GM12875 (cell line): Measurements from ENCODE around the gene ZDHHC22.
A peak's percentile ranks its signal among the peaks of the same experiment; 100 is the strongest.

ENCODE experiments used
- H3K4me3 ChIP-seq: one replicate; pipeline ENCODE4 v1.5.1; 2011; ENCODE audit warnings: low read depth, low read length, control low read depth
- CTCF ChIP-seq: IDR thresholded peaks from 2 replicates; pipeline ENCODE4 v1.5.1; 2011; ENCODE audit warnings: low read depth, mild to moderate bottlenecking, control low read depth, inconsistent platforms, low read length, moderate library complexity, borderline replicate concordance; ENCODE audit not compliant: insufficient read depth

ZDHHC22 gene

DNA sequence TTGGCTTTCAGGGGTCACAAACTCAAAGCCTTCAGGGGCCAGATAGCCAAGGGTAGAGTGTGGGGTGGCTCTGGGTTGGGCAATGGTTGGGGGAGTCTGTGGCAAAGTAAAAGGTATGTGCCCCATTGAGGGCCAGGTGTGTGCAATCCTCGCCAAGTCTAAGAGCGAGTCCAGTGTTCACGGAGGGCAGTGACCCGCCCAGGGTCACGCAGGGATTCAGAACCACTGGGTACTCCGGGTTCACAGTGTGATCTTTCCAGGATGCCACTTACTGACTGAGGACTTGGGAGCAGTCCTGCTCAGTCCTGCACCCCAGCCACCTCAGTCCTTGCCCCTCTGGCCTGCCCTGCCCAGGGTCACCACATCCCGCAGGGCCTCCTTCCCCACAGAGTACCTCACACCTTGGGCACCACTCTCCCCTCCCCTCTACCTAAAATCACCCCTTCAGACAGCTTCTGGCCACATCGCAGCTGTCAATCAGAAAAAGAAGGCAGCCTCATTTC is 15.7 kb downstream of the ZDHHC22 start:
- no peak overlapping the region for H3K4me3 ChIP-seq
- TF ChIP-seq CTCF, result no peak

DNA sequence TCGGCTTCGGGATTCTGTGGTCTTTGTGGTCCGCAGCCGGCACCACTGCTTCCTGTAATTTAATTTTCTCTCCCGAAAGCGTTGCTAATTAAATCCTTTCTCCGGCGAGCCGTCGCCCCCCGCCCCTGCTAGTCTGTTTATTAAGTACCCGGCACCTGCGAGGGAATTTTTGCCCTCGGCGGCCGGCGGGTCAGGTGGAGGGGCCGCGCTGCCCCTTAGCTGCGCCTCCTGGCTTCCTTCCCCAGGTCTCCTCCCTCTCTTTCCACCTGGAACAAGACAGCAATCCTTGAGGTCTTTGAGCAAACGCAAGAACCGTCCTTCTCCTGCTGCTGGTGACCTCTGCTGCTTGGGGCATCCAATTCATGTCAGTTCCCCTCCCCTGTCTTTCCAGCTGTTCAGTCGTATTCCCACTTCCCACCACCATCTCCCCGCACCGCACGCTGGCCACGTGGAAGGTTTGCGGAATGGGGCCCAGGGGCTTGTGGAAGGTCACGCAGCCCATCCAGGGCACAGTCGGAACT is 16.2 kb downstream of the ZDHHC22 start:
- no peak for TF ChIP-seq CTCF
- H3K4me3 ChIP-seq, result peak overlapping the region; percentile 61

DNA sequence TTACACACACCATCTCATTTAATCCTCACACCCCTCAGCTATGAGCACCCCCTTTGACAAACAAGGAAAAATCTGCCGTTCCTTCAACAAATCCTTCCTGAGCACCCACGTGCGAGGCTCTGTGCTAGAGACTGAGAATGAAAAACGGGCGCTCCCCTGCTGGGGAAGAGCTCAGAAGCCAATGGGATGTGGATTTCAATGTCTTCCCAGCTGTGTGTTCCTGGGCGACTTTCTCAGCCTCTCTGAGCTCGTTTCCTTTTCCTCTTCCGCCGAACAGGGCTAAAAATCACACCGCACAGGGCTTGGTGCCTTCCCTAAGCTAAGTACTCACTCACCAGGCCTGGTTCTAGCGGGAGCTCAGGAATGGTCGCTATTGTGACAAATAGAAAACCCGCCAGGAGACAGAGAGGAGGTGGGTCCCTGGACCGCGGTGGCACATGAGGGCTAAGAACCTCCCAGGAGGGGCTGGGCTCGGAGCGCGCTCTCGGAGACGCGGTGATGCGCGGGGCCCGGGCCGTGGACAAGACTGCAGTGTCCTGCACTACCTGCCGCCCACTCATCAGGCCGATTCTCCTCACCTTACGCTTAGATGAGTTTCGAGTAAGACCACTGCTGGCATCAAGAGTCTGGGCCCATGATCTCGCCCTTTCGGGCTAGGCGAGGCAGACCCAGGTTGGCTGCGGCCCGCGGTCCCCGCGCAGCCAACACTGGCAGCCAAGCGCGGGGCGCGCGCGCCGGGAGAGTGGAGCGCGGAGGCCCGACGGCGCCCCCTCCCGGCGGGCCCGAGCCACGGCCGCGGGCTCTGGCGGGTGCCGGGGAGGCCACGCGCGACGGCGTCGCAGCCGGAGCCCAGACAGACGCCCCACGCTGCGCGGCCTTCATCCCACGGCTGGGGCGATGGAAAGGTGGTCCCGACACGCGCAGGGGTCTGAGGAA is 17.0 kb downstream of the ZDHHC22 start:
- H3K4me3 ChIP-seq, result peak overlapping the region; percentile 61
- TF ChIP-seq CTCF, result peak; percentile 80

DNA sequence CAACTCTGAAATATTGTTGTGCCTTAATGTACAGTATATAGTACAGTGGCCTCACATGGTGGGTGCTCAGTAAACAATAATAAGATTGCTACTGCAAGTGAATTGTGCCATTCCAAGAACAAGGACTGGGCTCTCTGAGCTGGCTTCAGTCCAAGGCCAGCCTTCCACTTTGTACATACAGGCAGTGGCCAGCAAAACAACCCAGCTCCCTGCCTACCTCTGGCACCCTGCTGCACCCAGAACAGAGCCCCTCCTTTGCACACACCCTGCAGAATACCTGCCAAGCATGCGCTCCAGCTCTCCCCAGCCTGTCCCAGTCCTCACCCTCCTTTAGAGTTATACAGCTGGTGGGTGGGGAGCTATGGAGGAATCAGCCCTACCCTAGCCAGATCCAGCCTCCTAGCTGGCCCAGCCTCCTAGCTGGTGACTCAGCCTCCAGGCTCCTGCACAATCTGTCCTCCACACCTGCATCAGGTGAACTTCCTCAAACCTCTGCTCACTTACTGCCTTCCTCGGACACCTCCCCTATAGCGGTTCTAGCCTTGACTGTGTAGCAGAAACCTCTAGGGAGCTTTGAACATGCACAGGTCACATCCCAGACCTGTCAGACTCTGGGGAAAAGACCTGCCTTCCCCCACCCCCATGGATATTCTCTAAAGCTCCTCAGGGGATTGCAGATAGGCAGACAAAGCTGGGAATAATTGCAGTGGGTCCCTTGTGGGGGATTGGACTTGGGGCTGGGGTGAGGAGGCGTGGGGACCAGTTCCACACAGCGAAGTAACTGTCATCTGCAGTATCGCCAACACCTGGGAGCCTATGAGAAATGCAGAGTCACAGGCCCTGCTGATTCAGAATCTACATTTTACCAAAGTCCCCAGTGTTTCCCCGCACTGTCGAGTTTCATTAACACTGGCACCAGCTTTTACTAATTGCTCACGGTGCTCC is 17.9 kb downstream of the ZDHHC22 start:
- H3K4me3 ChIP-seq, result peak overlapping the region; percentile 61

DNA sequence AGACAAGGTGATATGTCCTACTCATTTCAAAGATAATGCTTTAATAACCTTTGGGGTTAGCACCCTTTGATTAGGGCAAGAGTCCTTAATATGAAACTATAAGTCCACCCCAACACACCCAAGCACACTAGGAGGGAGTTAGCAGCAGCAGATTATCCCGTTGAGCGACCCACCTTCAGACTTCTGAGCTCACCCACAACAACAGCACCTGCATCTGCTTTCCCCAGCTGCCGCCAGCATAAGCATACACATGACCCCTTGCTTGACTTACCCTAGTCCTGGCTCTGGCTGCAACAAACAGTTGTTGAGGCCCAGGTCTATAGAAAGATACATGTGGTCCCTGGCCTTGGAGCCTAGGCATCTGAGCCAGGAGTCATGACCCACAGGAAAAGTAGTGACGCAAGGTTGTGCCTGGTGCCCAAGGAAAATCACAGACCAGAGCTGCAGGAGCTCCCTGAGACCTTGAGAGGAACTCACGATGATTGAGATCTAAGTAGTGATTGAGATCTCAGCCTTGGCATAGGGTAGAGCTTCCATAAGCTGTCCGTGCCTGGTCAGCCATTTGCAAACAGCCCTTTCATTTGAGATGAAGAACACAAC is 19.0 kb downstream of the ZDHHC22 start:
- no peak overlapping the region for H3K4me3 ChIP-seq
- no peak for TF ChIP-seq CTCF

More for the DNA sequence above, 17.9 kb downstream of the ZDHHC22 start:
- no peak for TF ChIP-seq CTCF
